Measurements from ENCODE around the gene STXBP5L. TPM values are rescaled to one million over a fixed set of nuclear protein-coding genes. Genes with fewer than 3 reads are reported as not detected.

STXBP5L gene
- total and polyA plus RNA-seq, 2 experiments from 2014 or later: 0.02 to 0.24 TPM

DNA sequence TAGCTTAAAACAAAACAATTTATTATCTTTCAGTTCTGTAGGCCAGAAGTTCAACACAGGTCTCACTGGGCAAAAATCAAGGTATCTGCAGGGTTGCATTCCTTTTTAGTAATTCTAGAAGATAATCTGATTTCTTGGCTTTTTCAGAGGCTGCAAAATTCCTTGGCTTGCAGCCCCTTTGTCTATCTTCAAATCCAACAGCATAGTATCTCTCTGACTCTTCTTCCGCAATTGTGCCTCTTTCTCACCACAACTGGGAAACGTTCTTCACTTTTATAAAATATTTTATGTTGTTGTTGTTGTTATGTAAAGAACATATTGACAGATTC, 218.7 kb downstream of the STXBP5L start:
- no peak overlapping the region for H3K27ac ChIP-seq
- H3K9me3 ChIP-seq (ENCODE audit: low read depth): no peaks in the 10 kb centered on the region
- H3K27me3 ChIP-seq: no peaks in the 10 kb centered on the region
- TF ChIP-seq, protein P1, sequence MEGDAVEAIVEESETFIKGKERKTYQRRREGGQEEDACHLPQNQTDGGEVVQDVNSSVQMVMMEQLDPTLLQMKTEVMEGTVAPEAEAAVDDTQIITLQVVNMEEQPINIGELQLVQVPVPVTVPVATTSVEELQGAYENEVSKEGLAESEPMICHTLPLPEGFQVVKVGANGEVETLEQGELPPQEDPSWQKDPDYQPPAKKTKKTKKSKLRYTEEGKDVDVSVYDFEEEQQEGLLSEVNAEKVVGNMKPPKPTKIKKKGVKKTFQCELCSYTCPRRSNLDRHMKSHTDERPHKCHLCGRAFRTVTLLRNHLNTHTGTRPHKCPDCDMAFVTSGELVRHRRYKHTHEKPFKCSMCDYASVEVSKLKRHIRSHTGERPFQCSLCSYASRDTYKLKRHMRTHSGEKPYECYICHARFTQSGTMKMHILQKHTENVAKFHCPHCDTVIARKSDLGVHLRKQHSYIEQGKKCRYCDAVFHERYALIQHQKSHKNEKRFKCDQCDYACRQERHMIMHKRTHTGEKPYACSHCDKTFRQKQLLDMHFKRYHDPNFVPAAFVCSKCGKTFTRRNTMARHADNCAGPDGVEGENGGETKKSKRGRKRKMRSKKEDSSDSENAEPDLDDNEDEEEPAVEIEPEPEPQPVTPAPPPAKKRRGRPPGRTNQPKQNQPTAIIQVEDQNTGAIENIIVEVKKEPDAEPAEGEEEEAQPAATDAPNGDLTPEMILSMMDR (IDR thresholded peaks at IDR 0.05; ENCODE audit: low read depth, low read length): no peak
- no peak overlapping the region for H3K4me3 ChIP-seq
- H3K36me3 ChIP-seq: no peaks in the 10 kb centered on the region
- DNase-seq (ENCODE audit: low read depth in 1 of 2, low spot score in 1 of 2): no peak
- H3K4me1 ChIP-seq (ENCODE audit: low read depth): no peaks in the 10 kb centered on the region

- peaks cover 7% of the 10 kb centered on the region for H3K4me1 ChIP-seq (ENCODE audit: low read depth)
- DNase-seq (ENCODE audit: low read depth in 1 of 2, low spot score in 1 of 2): peak in 1 of 2 donors; percentile 23
Observed at GRCh38 chr3:121152573-121152972, 244.6 kb downstream of the STXBP5L start.

GRCh38 chr3:121153851-121154250, 245.8 kb downstream of the STXBP5L start:
- DNase-seq (ENCODE audit: low read depth in 1 of 2, low spot score in 1 of 2): no peak
- H3K27me3 ChIP-seq: no peaks in the 10 kb centered on the region
- H3K36me3 ChIP-seq: no peaks in the 10 kb centered on the region
- H3K4me1 ChIP-seq (ENCODE audit: low read depth): peaks cover 7% of the 10 kb centered on the region
- no peaks in the 10 kb centered on the region for H3K9me3 ChIP-seq (ENCODE audit: low read depth)
- H3K27ac ChIP-seq: no peak overlapping the region
- H3K4me3 ChIP-seq: no peak overlapping the region
- TF ChIP-seq, protein P1 (IDR thresholded peaks at IDR 0.05; ENCODE audit: low read depth, low read length): no peak

More at GRCh38 chr3:121152573-121152972, 244.6 kb downstream of the STXBP5L start:
- H3K27ac ChIP-seq: no peak overlapping the region
- H3K36me3 ChIP-seq: no peaks in the 10 kb centered on the region
- TF ChIP-seq, protein P1 (IDR thresholded peaks at IDR 0.05; ENCODE audit: low read depth, low read length): peak; percentile 19
- H3K4me3 ChIP-seq: no peak overlapping the region
- H3K27me3 ChIP-seq: no peaks in the 10 kb centered on the region
- H3K9me3 ChIP-seq (ENCODE audit: low read depth): no peaks in the 10 kb centered on the region

GRCh38 chr3:121155028-121155427, 247.0 kb downstream of the STXBP5L start:
- H3K27ac ChIP-seq: no peak overlapping the region
- no peaks in the 10 kb centered on the region for H3K36me3 ChIP-seq
- DNase-seq (ENCODE audit: low read depth in 1 of 2, low spot score in 1 of 2): peak in 1 of 2 donors; percentile 21
- H3K27me3 ChIP-seq: no peaks in the 10 kb centered on the region
- no peaks in the 10 kb centered on the region for H3K9me3 ChIP-seq (ENCODE audit: low read depth)
- TF ChIP-seq, protein P1 (IDR thresholded peaks at IDR 0.05; ENCODE audit: low read depth, low read length): no peak
- H3K4me3 ChIP-seq: no peak overlapping the region
- peaks cover 7% of the 10 kb centered on the region for H3K4me1 ChIP-seq (ENCODE audit: low read depth)

- Histone ChIP-seq H3K4me3 (no peak overlapping the region), H3K4me1 (ENCODE audit: low read depth) (no peaks in the 10 kb centered on the region), H3K9me3 (ENCODE audit: low read depth) (no peaks in the 10 kb centered on the region), H3K27ac (no peak overlapping the region), H3K36me3 (no peaks in the 10 kb centered on the region), H3K27me3 (no peaks in the 10 kb centered on the region)
- TF ChIP-seq, protein P1 (IDR thresholded peaks at IDR 0.05; ENCODE audit: low read depth, low read length): no peak
- DNase-seq (ENCODE audit: low read depth in 1 of 2, low spot score in 1 of 2): no peak
Observed at GRCh38 chr3:121165397-121165837, 257.4 kb downstream of the STXBP5L start.
